ENCODE data around the gene ARHGAP33.
A peak's percentile ranks its signal among the peaks of the same experiment; 100 is the strongest.

The ARHGAP33 gene

DNA sequence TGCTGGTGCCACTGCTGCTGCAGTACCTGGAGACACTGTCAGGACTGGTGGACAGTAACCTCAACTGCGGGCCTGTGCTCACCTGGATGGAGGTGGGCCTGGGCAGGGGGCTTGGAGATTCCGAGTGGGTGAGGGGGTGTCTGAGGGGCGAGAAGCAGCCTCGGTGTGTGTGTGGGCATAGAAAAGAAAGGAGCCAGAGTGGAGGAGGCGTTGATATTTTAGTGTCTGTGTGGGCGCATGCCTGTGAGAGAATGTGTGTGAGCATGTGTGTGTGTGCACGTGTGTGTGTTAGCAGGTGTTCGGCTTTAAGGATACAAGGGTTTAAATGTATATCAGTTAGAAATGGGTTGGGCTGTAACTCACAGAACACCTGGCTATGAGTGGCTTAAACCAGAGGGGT is 3.7 kb downstream of the ARHGAP33 start:
- DNase-seq, result no peak

DNA sequence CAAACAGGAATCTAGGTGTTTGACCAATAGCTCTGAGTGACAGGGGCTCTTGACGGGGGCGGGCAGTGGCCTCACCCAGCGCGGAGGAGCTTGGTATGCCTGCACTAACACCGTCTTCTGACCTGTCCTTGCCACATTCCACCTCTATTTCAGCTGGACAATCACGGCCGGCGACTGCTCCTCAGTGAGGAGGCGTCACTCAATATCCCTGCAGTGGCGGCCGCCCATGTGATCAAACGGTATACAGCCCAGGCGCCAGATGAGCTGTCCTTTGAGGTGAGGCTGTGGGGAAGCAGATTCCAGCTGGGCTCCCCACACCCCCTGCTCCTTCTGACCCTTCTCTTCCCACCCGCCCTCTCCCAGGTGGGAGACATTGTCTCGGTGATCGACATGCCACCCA is 4.7 kb downstream of the ARHGAP33 start:
- no peak for DNase-seq

DNA sequence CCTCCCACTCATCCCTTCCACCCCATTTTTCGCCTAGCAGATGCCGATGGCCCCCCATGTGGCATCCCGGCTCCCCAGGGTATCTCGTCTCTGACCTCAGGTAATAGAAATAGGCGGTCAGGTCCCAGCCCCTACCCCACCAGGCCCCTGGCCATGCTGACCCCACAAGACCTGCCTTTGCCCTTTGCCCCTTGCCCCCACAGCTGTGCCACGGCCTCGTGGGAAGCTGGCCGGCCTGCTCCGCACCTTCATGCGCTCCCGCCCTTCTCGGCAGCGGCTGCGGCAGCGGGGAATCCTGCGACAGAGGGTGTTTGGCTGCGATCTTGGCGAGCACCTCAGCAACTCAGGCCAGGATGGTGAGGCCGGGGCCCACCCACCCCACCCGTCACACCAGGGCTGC is 5.4 kb downstream of the ARHGAP33 start:
- DNase-seq, result no peak

DNA sequence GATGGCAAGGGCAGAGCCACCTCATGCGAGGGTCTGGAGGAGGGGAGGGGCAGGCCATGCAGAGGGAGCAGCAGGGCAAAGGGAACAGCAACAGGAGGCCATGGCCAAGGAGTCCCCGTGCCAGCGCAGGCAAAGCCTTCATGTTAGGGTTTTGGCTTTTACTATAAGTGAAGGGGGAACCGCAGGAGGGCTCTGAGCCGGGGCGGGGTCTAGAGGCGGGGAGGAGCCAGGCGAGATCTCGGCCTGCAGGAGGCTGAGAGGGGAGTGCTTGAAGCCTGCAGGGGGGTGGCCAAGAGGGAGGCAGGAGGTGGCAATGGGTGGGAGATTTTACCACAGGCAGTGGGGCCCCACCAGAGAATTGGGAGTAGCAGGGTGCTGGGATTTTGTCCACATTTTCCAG is 6.3 kb downstream of the ARHGAP33 start:
- no peak for DNase-seq

DNA sequence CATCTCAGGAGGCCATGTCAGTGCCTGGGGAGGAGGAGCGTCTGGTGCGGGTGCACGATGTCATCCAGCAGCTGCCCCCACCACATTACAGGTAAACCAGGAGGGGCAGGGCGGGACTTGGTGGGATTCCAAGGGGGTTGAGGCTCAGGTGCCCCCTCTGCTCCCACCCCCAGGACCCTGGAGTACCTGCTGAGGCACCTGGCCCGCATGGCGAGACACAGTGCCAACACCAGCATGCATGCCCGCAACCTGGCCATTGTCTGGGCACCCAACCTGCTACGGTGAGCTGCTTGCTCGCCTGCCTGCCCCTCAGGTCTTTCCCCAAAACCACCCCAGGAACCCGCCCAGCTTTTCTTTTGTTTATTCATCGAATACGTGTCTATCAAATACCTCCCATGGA is 7.2 kb downstream of the ARHGAP33 start:
- DNase-seq, result no peak

DNA sequence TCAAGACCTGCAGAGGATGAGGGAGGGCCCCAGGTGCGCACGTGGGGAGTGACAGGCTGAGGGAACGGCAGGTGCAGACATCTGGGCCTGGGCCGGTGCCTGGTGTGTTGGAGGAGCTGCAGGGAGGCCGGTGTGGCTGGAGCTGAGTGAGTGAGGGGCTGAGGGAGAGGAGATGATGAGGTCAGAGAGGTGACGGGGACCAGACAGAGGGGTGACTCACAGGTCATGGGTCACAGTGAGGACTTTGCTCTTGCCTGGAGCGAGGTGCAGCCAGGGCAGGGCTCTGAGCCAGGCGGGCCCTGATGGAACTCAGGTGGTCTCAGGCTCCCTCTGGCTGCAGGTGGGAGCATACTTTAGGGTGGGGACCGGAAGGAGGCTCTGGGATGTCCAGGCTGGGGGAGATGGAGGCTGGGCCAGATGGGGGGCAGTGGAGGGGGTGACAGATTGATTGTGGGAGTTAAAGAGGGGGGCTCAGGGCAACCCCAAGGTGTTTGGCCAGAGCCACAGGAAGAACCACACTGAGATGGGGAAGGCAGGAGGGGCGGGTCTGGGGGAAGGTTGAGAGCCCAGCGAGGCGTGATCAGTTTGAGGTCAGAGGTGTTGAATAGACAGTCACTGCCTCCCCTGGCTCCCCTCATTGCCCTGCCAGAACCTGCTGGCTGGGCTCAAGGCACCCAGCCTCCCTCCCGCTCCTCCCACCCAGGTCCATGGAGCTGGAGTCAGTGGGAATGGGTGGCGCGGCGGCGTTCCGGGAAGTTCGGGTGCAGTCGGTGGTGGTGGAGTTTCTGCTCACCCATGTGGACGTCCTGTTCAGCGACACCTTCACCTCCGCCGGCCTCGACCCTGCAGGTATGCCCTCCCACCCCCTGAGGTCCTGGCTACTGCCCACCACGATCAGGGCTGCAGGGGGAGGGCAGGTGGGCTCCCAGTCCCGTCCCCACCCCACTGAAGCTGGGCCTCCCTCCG is 8.4 kb downstream of the ARHGAP33 start:
- DNase-seq, result peak; percentile 24

DNA sequence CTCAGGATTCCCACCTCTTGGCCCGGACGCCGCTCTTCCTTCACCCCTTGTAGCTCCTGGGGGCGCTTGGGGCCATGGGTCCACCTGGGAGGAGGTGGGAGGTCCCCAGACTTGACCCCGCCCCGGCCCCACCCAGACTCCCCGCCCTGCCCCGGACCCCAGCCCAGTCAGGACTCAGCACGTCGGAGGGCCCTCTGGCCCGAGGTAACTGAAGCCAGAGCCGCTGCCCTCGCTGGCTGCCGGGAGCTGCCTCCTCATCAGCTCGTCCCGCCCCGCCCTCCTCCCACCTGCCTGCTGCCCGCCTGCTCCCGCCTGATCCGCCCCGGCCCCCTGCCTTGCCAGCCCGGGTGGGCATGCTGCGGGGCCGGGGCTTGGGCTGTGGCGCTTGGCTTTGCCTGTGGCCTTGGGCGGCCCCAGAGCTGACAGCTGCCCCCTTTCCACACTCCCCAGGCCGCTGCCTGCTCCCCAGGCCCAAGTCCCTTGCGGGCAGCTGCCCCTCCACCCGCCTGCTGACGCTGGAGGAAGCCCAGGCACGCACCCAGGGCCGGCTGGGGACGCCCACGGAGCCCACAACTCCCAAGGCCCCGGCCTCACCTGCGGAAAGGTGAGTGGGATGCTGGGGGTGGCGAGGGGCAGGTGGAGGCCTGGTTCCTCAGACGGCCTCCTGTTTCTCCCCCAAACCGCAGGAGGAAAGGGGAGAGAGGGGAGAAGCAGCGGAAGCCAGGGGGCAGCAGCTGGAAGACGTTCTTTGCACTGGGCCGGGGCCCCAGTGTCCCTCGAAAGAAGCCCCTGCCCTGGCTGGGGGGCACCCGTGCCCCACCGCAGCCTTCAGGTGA is 9.4 kb downstream of the ARHGAP33 start:
- no peak for DNase-seq

DNA sequence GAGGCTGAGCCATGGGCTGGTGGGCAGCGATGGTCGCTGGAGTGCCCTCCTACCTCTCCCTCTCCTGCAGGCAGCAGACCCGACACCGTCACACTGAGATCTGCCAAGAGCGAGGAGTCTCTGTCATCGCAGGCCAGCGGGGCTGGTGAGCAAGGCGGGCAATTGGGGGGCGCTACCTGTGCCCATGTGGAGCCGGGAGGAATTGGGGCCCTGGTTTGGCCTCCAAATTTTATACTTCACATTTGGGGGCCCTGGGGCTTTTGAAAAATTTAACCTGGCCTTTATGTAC is 9.9 kb downstream of the ARHGAP33 start:
- no peak for DNase-seq

DNA sequence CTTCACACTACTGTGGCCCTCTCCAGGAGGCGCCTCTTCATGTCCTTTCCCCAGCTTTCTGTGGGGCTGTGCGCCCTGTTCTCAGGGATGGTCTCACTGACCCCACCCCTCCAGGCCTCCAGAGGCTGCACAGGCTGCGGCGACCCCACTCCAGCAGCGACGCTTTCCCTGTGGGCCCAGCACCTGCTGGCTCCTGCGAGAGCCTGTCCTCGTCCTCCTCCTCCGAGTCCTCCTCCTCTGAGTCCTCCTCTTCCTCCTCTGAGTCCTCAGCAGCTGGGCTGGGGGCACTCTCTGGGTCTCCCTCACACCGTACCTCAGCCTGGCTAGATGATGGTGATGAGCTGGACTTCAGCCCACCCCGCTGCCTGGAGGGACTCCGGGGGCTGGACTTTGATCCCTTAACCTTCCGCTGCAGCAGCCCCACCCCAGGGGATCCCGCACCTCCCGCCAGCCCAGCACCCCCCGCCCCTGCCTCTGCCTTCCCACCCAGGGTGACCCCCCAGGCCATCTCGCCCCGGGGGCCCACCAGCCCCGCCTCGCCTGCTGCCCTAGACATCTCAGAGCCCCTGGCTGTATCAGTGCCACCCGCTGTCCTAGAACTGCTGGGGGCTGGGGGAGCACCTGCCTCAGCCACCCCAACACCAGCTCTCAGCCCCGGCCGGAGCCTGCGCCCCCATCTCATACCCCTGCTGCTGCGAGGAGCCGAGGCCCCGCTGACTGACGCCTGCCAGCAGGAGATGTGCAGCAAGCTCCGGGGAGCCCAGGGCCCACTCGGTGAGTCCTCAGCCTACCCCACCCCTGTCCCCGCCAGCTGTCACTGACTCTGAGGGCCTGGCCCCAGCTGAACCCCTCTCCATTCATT is 11.2 kb downstream of the ARHGAP33 start:
- DNase-seq, result no peak

DNA sequence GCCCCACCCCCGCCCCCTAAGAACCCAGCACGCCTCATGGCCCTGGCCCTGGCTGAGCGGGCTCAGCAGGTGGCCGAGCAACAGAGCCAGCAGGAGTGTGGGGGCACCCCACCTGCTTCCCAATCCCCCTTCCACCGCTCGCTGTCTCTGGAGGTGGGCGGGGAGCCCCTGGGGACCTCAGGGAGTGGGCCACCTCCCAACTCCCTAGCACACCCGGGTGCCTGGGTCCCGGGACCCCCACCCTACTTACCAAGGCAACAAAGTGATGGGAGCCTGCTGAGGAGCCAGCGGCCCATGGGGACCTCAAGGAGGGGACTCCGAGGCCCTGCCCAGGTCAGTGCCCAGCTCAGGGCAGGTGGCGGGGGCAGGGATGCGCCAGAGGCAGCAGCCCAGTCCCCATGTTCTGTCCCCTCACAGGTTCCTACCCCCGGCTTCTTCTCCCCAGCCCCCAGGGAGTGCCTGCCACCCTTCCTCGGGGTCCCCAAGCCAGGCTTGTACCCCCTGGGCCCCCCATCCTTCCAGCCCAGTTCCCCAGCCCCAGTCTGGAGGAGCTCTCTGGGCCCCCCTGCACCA is 11.9 kb downstream of the ARHGAP33 start:
- no peak for DNase-seq

DNA sequence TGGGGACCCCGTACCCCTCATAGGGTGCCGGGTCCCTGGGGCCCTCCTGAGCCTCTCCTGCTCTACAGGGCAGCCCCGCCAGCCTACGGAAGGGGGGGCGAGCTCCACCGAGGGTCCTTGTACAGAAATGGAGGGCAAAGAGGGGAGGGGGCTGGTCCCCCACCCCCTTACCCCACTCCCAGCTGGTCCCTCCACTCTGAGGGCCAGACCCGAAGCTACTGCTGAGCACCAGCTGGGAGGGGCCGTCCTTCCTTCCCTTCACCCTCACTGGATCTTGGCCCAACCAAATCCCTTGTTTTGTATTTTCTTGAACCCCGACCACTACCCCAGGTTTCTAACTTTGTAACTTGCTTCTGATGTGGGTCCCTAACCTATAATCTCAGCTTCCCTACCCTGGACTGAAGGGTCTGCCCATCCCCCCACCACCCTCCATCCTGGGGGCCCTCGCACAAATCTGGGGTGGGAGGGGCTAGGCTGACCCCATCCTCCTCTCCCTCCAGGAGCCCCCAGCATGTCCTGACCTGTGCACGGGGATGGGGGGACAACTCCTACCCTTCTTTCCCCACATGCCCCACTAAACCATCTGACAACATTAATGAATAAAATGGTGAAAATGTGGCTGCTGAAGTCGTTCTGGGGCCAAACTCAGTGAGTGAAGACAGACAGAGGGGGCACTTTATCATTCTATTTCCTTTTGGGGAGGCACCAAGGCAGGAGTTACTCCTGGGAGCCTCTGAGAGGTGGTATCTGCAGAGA is 13.0 kb downstream of the ARHGAP33 start:
- DNase-seq, result no peak

DNA sequence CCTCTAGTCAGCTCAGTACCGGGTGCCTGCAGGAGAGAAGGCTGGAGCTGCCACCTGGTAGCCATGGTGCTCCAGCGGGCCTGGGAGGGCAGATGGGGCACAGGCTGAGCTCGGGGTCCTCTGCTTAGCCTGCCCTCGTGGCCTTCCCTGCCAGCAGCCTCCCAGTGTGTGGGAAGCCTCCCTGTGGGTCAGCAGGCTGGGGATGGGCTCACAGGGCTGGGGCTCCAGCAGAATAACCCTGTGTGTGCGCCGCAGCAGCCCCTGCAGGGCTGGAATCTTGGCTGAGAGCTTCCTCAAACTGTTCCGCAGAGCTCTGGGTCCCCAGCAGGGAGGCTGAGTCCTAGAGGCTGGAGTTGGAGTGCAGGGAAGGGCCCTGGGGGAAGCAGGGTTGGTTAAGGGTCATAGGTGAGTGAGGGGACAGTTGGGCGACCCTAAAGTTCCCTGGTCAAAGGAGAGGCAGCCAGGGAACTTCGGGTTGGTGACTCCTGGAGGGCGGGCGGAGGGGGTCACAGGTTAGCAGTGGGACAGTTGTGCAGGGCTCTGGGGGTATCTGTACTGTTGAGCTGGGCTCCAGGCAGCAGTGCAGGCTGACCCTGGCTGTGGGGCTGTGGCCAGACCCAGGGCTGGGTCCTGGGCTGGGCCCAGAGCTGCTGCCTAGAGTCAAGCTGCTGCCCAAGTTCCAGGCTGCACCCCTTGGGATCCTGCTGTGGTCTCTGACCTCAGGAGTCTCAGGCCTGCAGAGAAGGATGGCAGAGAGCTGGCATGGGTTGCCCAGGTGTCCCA is 14.0 kb downstream of the ARHGAP33 start:
- no peak for DNase-seq

DNA sequence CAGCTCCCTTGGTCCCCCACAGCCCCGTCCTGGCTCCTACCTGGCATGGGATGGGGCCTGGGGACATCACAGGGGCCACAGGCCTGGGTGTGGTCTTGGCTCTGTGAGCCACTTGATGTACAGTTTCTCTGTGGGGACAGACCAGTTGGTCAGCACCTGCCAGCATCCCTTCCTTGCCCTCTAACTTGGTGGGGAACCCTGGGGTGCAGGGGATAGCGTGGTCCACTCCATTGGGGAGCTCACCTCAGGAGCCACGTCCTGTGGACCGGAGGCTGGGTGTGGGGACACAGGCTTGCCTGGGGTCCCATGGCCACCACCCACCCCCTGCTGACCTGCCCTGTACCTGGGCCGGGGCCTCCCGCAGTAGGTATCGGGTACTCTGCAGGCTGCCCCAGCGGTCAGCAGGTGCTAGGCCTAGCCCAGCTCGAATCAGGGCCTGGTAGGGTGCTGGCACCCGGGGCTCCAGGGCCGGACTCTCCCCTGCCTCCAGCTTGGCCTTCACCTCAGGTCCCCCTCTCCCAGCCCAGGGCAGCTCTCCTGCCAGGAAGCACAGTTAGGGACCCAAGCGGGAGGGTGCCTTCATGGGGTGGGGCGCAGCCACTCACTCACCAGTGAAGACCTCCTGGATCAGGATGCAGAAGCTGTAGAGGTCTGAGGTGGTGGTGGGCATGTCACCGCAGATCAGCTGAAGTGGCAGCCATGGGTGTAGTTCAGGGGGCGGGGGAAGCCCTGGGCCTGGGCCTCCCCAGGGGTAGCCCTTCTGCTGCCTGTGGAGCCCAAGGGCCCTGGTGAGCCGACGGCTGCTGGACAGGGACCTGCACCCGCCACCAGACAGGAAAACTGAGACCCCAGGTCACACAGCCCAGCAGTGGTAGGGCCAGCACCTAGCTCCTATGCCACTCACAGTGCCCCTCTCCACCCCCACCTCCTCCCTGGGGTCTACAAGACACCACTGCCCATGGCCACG is 14.9 kb downstream of the ARHGAP33 start:
- DNase-seq, result no peak

DNA sequence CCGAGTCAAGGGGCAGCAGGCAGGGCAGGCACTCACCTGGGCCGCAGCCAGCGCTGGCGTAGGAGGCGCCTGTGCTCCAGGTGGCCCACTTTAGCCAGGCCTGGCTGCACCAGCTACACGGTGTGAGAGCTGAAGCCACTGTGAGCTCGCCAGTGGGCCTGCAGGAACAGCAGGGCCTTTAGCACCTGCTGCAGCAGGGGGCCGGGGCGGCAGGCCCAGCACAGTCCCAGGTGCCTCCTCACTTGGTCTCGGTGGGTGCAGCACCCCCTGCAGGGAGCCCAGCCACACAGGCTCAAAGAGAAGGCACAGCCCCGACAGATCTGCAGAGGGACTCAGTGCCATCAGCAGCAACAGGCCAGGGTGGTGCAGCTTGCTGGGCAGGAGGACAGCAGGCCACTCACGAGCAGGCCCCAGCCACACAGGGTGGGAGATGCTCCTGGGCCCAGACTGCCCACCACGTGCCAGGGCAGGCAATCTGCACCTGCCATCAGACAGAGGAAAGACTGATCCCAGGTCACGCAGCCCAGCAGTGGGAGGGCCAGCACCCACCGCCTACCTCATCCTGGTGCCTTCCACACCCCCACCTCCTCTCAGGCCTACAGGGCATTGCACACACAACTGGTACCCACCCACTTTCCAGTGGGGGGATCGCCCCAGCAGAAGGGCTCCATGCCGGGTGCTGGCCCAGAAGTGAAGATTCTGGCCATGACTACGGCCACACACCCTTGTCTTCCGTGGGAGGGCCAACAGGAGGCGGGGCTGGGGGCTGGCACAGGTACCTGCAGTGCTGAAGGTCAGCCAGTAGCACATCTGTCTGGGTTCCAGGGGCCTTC is 15.8 kb downstream of the ARHGAP33 start:
- DNase-seq, result no peak

DNA sequence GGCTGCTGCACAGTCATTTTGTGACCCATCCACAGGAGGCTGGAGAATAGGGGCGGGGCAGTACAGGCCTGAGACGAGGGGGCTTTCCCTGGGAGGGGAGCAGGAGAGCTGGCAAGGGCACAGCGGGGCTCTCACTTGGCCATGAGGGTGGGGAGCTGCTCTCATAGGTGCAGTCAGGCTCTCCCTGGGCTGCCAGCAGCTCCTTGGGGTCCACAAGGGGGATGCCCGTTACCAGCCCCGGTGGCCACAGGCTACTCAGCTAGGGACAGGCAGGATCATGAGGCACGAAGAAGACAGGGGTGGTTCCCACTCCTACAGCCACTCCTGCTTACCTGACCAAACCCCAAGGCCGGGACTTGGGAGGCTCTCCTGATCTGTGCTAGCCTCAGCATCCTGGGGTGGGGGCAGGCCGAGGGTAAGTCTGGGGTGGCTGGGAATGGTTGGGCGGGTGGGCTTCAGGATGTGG is 16.5 kb downstream of the ARHGAP33 start:
- DNase-seq, result no peak

DNA sequence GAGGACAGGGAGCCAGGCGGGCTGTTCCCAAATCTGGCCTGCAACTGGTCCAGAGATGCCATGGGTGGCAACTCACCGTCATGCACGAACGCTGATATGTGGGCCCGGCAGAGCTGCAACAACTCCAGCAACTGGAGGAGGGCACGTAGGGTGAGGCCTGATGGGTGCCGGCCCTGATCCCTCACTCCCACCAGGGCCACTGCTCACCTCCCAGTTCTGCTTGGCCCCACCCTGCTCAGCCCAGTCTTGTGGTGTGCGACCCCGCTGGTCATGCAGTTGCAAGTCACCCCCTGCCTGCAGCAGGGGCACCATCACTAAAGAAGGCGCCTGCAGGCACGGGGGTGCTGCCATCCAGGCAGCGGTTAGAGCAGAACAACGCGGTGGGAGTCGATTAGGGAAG is 16.9 kb downstream of the ARHGAP33 start:
- no peak for DNase-seq

DNA sequence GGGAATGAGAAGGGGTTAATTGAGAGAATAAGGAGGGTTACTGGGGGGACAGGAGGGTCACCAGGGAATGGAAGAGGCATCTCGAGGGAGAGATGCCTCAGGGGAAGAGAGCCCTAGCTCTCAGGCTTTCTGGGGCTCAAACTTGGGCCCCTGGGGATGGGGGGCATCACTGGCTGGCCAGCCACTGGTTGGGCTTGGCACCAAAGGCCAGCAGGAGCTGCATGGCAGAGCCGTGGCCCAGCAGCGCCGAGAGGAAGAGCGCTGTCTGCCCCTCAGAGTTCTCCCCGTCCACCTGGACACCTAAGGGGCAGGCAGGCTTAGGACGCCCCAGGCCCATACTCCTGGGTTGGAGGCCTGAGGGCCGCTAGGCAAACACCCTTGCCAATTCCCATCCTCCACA is 17.5 kb downstream of the ARHGAP33 start:
- DNase-seq, result no peak

DNA sequence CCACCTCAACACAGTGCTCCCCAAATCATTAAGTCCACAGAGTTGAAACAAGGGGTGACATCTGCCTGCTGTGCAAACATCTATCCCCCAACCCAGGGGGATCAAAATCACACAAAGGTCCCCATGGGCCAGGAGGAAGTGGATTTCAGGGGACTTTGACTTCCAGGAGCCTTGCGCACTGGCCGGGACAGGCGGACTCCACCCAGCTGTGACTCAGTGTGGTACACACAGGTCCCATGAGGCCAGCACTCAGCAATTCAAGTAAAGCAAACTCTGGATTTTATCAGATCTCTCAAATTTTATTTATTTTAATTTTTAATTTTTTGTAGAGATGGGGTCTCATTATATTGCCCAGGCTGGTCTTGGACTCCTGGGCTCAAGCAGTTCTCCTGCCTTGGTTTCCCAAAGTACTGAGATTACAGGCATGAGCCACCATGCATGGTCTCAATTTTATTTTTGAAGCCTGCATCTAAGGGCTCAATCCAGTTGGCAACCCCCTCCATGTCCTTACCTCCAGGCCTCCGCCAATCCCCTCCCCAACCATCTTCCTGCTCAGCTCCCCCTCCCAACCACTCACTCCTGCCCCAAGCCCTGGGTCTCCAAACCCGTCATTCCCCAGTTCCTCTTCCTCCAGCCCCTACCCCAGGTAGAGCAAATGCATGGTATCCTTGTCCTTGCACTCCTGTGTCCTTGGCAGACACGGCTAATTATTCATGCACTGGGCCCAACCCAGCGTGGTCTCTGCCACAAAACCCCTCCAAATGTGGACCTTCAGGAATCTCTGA is 18.2 kb downstream of the ARHGAP33 start:
- no peak for DNase-seq

Measured in NK-92 treated with Interleukin-12 subunit alpha and Interleukin-12 subunit beta, amount 100 ng/mL, for 24 hours (cell line).